Naive thymus-derived CD4-positive, alpha-beta T cell (primary cell): ENCODE measurements around the gene SRRM3. TPM values are rescaled to one million over a fixed set of nuclear protein-coding genes. Genes with fewer than 3 reads are reported as not detected.
"Not testable (repeated sequence)": the region's sequence is repeated elsewhere in the genome, so short reads cannot be mapped to it uniquely, and the experiment has no call there.

ENCODE experiments used
- ATAC-seq: fragments of 150-1000 bp; cut with Tn5 transposase; 2 replicates; pipeline ENCODE4 v1.10.0; 2021; ENCODE audit warnings: mild to moderate bottlenecking, moderate library complexity
- CTCF ChIA-PET: fragments of 350-600 bp; sonication (Branson Sonifier 250); formaldehyde crosslinking; loops from one replicate; lab custom pipeline; 2021; ENCODE audit warnings: antibody characterized with exemption; lab: Charles Lee
- POLR2A ChIA-PET: fragments of 350-600 bp; sonication (Branson Sonifier 250); formaldehyde crosslinking; loops from one replicate; lab custom pipeline; 2021; ENCODE audit warnings: antibody characterized with exemption, inconsistent platforms; lab: Charles Lee
- DNase-seq, 9 donors: peaks; one replicate each; pipeline versions ENCODE4 v3.0.0 to v3.0.0-alpha.2; 2020 to 2022; ENCODE audit warnings: mixed read lengths in 1 of 9
- H3K27ac ChIP-seq: one replicate; pipeline ENCODE4 v1.7.0; 2013; ENCODE audit warnings: mild to moderate bottlenecking, low read depth, low read length, moderate library complexity
- H3K27me3 ChIP-seq, 2 donors: one replicate each; pipeline ENCODE4 v1.7.0; 2013; ENCODE audit warnings: low read length in 2 of 2, mild to moderate bottlenecking in 2 of 2, moderate library complexity in 2 of 2; ENCODE audit not compliant: control insufficient read depth in 2 of 2, insufficient read depth in 2 of 2
- H3K36me3 ChIP-seq, 3 experiments: 1 replicate in 2 of 3; 2 replicates in 1 of 3; pipeline ENCODE4 v1.7.0; 2013; ENCODE audit warnings: low read length in 3 of 3, mild to moderate bottlenecking in 3 of 3, moderate library complexity in 1 of 3; ENCODE audit not compliant: insufficient read depth in 3 of 3, control insufficient read depth in 2 of 3
- H3K4me1 ChIP-seq, 2 donors: one replicate each; pipeline ENCODE4 v1.7.0; 2013; ENCODE audit warnings: low read length in 2 of 2, mild to moderate bottlenecking in 2 of 2, moderate library complexity in 1 of 2; ENCODE audit not compliant: control insufficient read depth in 2 of 2, insufficient read depth in 2 of 2
- H3K4me3 ChIP-seq: 2 replicates; pipeline ENCODE4 v1.7.0; 2013; ENCODE audit warnings: mild to moderate bottlenecking, low read length
- H3K9me3 ChIP-seq, 3 experiments: 1 replicate in 2 of 3; 2 replicates in 1 of 3; pipeline ENCODE4 v1.7.0; 2013; ENCODE audit warnings: low read length in 3 of 3; ENCODE audit not compliant: control insufficient read depth in 2 of 3
- H3K27ac Mint-ChIP-seq, 9 donors: one replicate each; pipeline ENCODE4 v1.8.0; 2020 to 2022; ENCODE audit warnings: mixed read lengths in 9 of 9, mild to moderate bottlenecking in 8 of 9, moderate library complexity in 5 of 9, inconsistent platforms in 2 of 9
- H3K27me3 Mint-ChIP-seq, 5 donors: one replicate each; pipeline ENCODE4 v1.8.0; 2021 to 2022; ENCODE audit warnings: mixed read lengths in 5 of 5, mild to moderate bottlenecking in 1 of 5
- H3K36me3 Mint-ChIP-seq, 5 donors: one replicate each; pipeline ENCODE4 v1.8.0; 2020 to 2022; ENCODE audit warnings: mixed read lengths in 5 of 5, mild to moderate bottlenecking in 3 of 5, inconsistent platforms in 1 of 5
- H3K4me1 Mint-ChIP-seq, 7 donors: one replicate each; pipeline ENCODE4 v1.8.0; 2020 to 2022; ENCODE audit warnings: mixed read lengths in 7 of 7, mild to moderate bottlenecking in 3 of 7, inconsistent platforms in 1 of 7
- H3K4me3 Mint-ChIP-seq, 10 donors: one replicate each; pipeline ENCODE4 v1.8.0; 2020 to 2022; ENCODE audit warnings: mild to moderate bottlenecking in 10 of 10, mixed read lengths in 10 of 10, moderate library complexity in 6 of 10, inconsistent platforms in 2 of 10
- H3K9me3 Mint-ChIP-seq, 11 donors: one replicate each; pipeline ENCODE4 v1.8.0; 2020 to 2022; ENCODE audit warnings: mixed read lengths in 11 of 11, mild to moderate bottlenecking in 4 of 11, inconsistent platforms in 1 of 11, moderate library complexity in 1 of 11
- intact Hi-C, 2 donors: fragments of 100-400 bp; cut with micrococcal nuclease; formaldehyde crosslinking; loops; one replicate each; pipeline ENCODE4 v1.15.1; 2023
- polyA plus RNA-seq, 2 donors: library from polyadenylated mRNA; unstranded; fragments of 300-500 nt; fragmentation: Illumina TruSeq; gene quantifications; one replicate each; pipeline ENCODE4 v1.2.3, GENCODE V29; 2021
- total RNA-seq, 6 experiments: library from RNA in 5 of 6; stranded (reverse) in 5 of 6; gene quantifications; 1 replicate in 5 of 6; 2 replicates in 1 of 6; pipeline ENCODE4 v1.2.3 and lab custom pipeline; 2021 to 2026

SRRM3 gene
- total and polyA plus RNA-seq, 7 experiments from 2014 or later: not detected

- ATAC-seq, H3K9me3 Mint-ChIP-seq, DNase-seq, intact Hi-C loops, H3K27ac ChIP-seq, H3K36me3 Mint-ChIP-seq, H3K9me3 ChIP-seq, H3K4me3 Mint-ChIP-seq, POLR2A ChIA-PET, H3K27me3 ChIP-seq, H3K36me3 ChIP-seq, H3K4me3 ChIP-seq, H3K4me1 ChIP-seq, H3K27ac Mint-ChIP-seq: not testable (repeated sequence)
- peaks cover 0 to 25% (median 13%) of the 10 kb centered on the region in 7 donors for H3K4me1 Mint-ChIP-seq
- peaks cover 10 to 39% (median 18%) of the 10 kb centered on the region in 5 donors for H3K27me3 Mint-ChIP-seq
- CTCF ChIA-PET: interaction anchor here (0.6 kb wide), 1 partner anchor 100 kb away, joined by 4 read pairs; no protein-coding TSS in a partner anchor
Observed at GRCh38 chr7:76271384-76271783, 69.7 kb downstream of the SRRM3 start.

GRCh38 chr7:76272142-76272541 lies 70.4 kb downstream of the SRRM3 start:
- intact Hi-C loops: no loop called here
- Histone ChIP-seq H3K27ac (no peak overlapping the region), H3K9me3 (no peaks in the 10 kb centered on the region), H3K27me3 (no peaks in the 10 kb centered on the region), H3K36me3 (no peaks in the 10 kb centered on the region), H3K4me3 (no peak overlapping the region), H3K4me1 (no peaks in the 10 kb centered on the region)
- H3K36me3 Mint-ChIP-seq: no peaks in the 10 kb centered on the region
- peaks cover 0 to 25% (median 10%) of the 10 kb centered on the region in 7 donors for H3K4me1 Mint-ChIP-seq
- DNase-seq (no peak), ATAC-seq (no peak)
- H3K27ac Mint-ChIP-seq: peak overlapping the region in 1 of 9 donors; percentile 3
- H3K4me3 Mint-ChIP-seq: no peak overlapping the region
- peaks cover 5 to 44% (median 18%) of the 10 kb centered on the region in 5 donors for H3K27me3 Mint-ChIP-seq
- H3K9me3 Mint-ChIP-seq: peaks cover 0 to 4% (median 0%) of the 10 kb centered on the region in 11 donors
- CTCF ChIA-PET: no interaction called here
- POLR2A ChIA-PET: no interaction called here

GRCh38 chr7:76272851-76273497 lies 71.3 kb downstream of the SRRM3 start:
- POLR2A ChIA-PET: no interaction called here

GRCh38 chr7:76273503-76273902 lies 71.8 kb downstream of the SRRM3 start:
- H3K36me3 Mint-ChIP-seq: no peaks in the 10 kb centered on the region
- Histone ChIP-seq H3K36me3 (no peaks in the 10 kb centered on the region), H3K9me3 (no peaks in the 10 kb centered on the region), H3K4me1 (no peaks in the 10 kb centered on the region), H3K27me3 (no peaks in the 10 kb centered on the region), H3K4me3 (no peak overlapping the region), H3K27ac (no peak overlapping the region)
- H3K27ac Mint-ChIP-seq: peak overlapping the region in 1 of 9 donors; percentile 76
- peaks cover 2 to 42% (median 20%) of the 10 kb centered on the region in 5 donors for H3K27me3 Mint-ChIP-seq
- H3K4me3 Mint-ChIP-seq: peak overlapping the region in 1 of 10 donors; percentile 64
- DNase-seq (no peak), ATAC-seq (no peak)
- ChIA-PET POLR2A (no interaction called here), CTCF (interaction anchor here (0.9 kb wide), 1 partner anchor 13 kb away, joined by 3 read pairs; no protein-coding TSS in a partner anchor)
- intact Hi-C loops: no loop called here
- H3K9me3 Mint-ChIP-seq: peaks cover 0 to 3% (median 0%) of the 10 kb centered on the region in 11 donors
- H3K4me1 Mint-ChIP-seq: peaks cover 0 to 20% (median 6%) of the 10 kb centered on the region in 7 donors

More at GRCh38 chr7:76272851-76273497, 71.3 kb downstream of the SRRM3 start:
- peak overlapping the region in 1 of 10 donors; percentile 70 for H3K4me3 Mint-ChIP-seq
- no peak for ATAC-seq
- H3K9me3 Mint-ChIP-seq: peaks cover 0 to 4% (median 0%) of the 10 kb centered on the region in 11 donors
- H3K27me3 ChIP-seq: no peaks in the 10 kb centered on the region
- no peaks in the 10 kb centered on the region for H3K36me3 Mint-ChIP-seq
- no peaks in the 10 kb centered on the region for H3K4me1 ChIP-seq
- no peaks in the 10 kb centered on the region for H3K9me3 ChIP-seq
- peaks cover 5 to 45% (median 18%) of the 10 kb centered on the region in 5 donors for H3K27me3 Mint-ChIP-seq
- peaks cover 0 to 23% (median 6%) of the 10 kb centered on the region in 7 donors for H3K4me1 Mint-ChIP-seq
- CTCF ChIA-PET: interaction anchor here (0.9 kb wide), 1 partner anchor 13 kb away, joined by 3 read pairs; no protein-coding TSS in a partner anchor
- intact Hi-C loops: no loop called here
- H3K36me3 ChIP-seq: no peaks in the 10 kb centered on the region
- no peak for DNase-seq
- no peak overlapping the region for H3K4me3 ChIP-seq
- H3K27ac Mint-ChIP-seq: peak overlapping the region in 1 of 9 donors; percentile 75
- H3K27ac ChIP-seq: no peak overlapping the region

GRCh38 chr7:76278540-76278939 lies 76.8 kb downstream of the SRRM3 start:
- Mint-ChIP-seq H3K4me1 (peaks cover 10 to 18% (median 14%) of the 10 kb centered on the region in 7 donors), H3K4me3 (no peak overlapping the region), H3K9me3 (peaks cover 0 to under 1% (median 0%) of the 10 kb centered on the region in 11 donors), H3K27me3 (peaks cover 21 to 54% (median 31%) of the 10 kb centered on the region in 5 donors), H3K36me3 (peaks cover 0 to 6% (median 3%) of the 10 kb centered on the region in 5 donors), H3K27ac (no peak overlapping the region)
- no peaks in the 10 kb centered on the region for H3K36me3 ChIP-seq
- no peak overlapping the region for H3K4me3 ChIP-seq
- POLR2A ChIA-PET: interaction anchor here (0.6 to 1.4 kb wide), 3 partner anchors 36 to 127 kb away, joined by 3 to 4 read pairs (median 4); partner anchors contain the start of gene YWHAG
- no peak overlapping the region for H3K27ac ChIP-seq
- intact Hi-C loops: no loop called here
- H3K27me3 ChIP-seq: peaks cover 4 to 6% of the 10 kb centered on the region in 2 donors
- no peak for ATAC-seq
- no peaks in the 10 kb centered on the region for H3K9me3 ChIP-seq
- H3K4me1 ChIP-seq: peaks cover 6 to 10% of the 10 kb centered on the region in 2 donors
- DNase-seq: no peak
- CTCF ChIA-PET: no interaction called here

- Mint-ChIP-seq H3K4me3 (peak overlapping the region in 5 of 10 donors; percentile 42 to 91 (median 73)), H3K27me3 (peaks cover 29 to 61% (median 42%) of the 10 kb centered on the region in 5 donors), H3K36me3 (peaks cover 0 to 6% (median 3%) of the 10 kb centered on the region in 5 donors), H3K9me3 (no peaks in the 10 kb centered on the region), H3K27ac (no peak overlapping the region), H3K4me1 (peaks cover 6 to 16% (median 14%) of the 10 kb centered on the region in 7 donors)
- ChIA-PET CTCF (no interaction called here), POLR2A (no interaction called here)
- Histone ChIP-seq H3K36me3 (no peaks in the 10 kb centered on the region), H3K27me3 (peaks cover 4 to 6% of the 10 kb centered on the region in 2 donors), H3K27ac (no peak overlapping the region), H3K4me3 (no peak overlapping the region), H3K9me3 (no peaks in the 10 kb centered on the region), H3K4me1 (peaks cover 6 to 10% of the 10 kb centered on the region in 2 donors)
- intact Hi-C loops: loop anchor here in 1 of 2 donors (5.0 kb wide), 1 partner anchor 37 kb away; no protein-coding TSS in a partner anchor
- no peak for ATAC-seq
- no peak for DNase-seq
Observed at GRCh38 chr7:76280408-76280807, 78.7 kb downstream of the SRRM3 start.
